GM23338 (cell line): ENCODE results near the gene SOX2. TPM values are rescaled to one million over a fixed set of nuclear protein-coding genes. Genes with fewer than 3 reads are reported as not detected.

Experiments
- ATAC-seq: fragments of 200-7000 bp; cut with Tn5 transposase; 3 replicates; pipeline ENCODE4 v1.9.1; 2020
- DNase-seq: peaks from one replicate; pipeline ENCODE4 v3.0.0-alpha.2; 2015; ENCODE audit warnings: low spot score
- H2AFZ ChIP-seq: fragments of 200-600 bp; sonication (generic); 2 replicates; pipeline ENCODE4 v1.8.0; 2016; ENCODE audit warnings: antibody characterized with exemption, mild to moderate bottlenecking, moderate library complexity
- H3F3A ChIP-seq: fragments of 200-600 bp; sonication (generic); replicated peaks from 2 replicates; pipeline ENCODE4 v1.8.0; 2017; ENCODE audit warnings: antibody characterized with exemption, mixed run types, low read depth
- H3K27ac ChIP-seq: fragments of 200-600 bp; sonication (generic); 2 replicates; pipeline ENCODE4 v1.6.1; 2016; ENCODE audit warnings: low read depth
- H3K27me3 ChIP-seq: fragments of 200-600 bp; sonication (generic); 2 replicates; pipeline ENCODE4 v1.8.0; 2016; ENCODE audit warnings: mild to moderate bottlenecking, mixed run types, moderate library complexity; ENCODE audit not compliant: insufficient read depth
- H3K36me3 ChIP-seq: fragments of 200-600 bp; sonication (generic); 2 replicates; pipeline ENCODE4 v1.8.0; 2016; ENCODE audit warnings: mild to moderate bottlenecking; ENCODE audit not compliant: insufficient read depth
- H3K4me1 ChIP-seq: fragments of 200-600 bp; sonication (generic); 2 replicates; pipeline ENCODE4 v1.8.0; 2016; ENCODE audit warnings: mild to moderate bottlenecking, moderate library complexity; ENCODE audit not compliant: insufficient read depth
- H3K4me2 ChIP-seq: fragments of 200-600 bp; sonication (generic); 2 replicates; pipeline ENCODE4 v1.7.1; 2017; ENCODE audit warnings: mixed run types
- H3K4me3 ChIP-seq: fragments of 200-600 bp; sonication (generic); 2 replicates; pipeline ENCODE4 v1.6.1; 2016; ENCODE audit warnings: mixed run types
- H3K79me2 ChIP-seq: fragments of 200-600 bp; sonication (generic); replicated peaks from 2 replicates; pipeline ENCODE4 v1.8.0; 2017; ENCODE audit warnings: mild to moderate bottlenecking; ENCODE audit not compliant: insufficient read depth
- H3K9me2 ChIP-seq: fragments of 200-600 bp; sonication (generic); 2 replicates; pipeline ENCODE4 v1.8.0; 2017; ENCODE audit not compliant: insufficient read depth
- H4K20me1 ChIP-seq: fragments of 200-600 bp; sonication (generic); replicated peaks from 2 replicates; pipeline ENCODE4 v1.8.0; 2017; ENCODE audit warnings: mild to moderate bottlenecking; ENCODE audit not compliant: insufficient read depth
- H3K27ac Mint-ChIP-seq: 2 replicates; pipeline ENCODE4 v1.8.0; 2020; ENCODE audit warnings: inconsistent platforms, mild to moderate bottlenecking, moderate library complexity, mixed read lengths
- H3K27me3 Mint-ChIP-seq: 3 replicates; pipeline ENCODE4 v1.8.0; 2022; ENCODE audit warnings: low read depth, mild to moderate bottlenecking, moderate library complexity, mixed read lengths, inconsistent platforms; ENCODE audit not compliant: insufficient read depth, poor library complexity
- H3K36me3 Mint-ChIP-seq: 3 replicates; pipeline ENCODE4 v1.8.0; 2021; ENCODE audit warnings: low read depth, mild to moderate bottlenecking, inconsistent platforms, moderate library complexity, mixed read lengths
- H3K4me1 Mint-ChIP-seq: 3 replicates; pipeline ENCODE4 v1.8.0; 2020; ENCODE audit warnings: mild to moderate bottlenecking, inconsistent platforms, mixed read lengths
- H3K4me3 Mint-ChIP-seq: 3 replicates; pipeline ENCODE4 v1.8.0; 2021; ENCODE audit warnings: moderate library complexity, mild to moderate bottlenecking, inconsistent platforms, mixed read lengths
- H3K9me3 Mint-ChIP-seq: 3 replicates; pipeline ENCODE4 v1.8.0; 2020; ENCODE audit warnings: moderate library complexity, mild to moderate bottlenecking, inconsistent platforms, mixed read lengths
- CREB1 ChIP-seq: fragments of 250-450 bp; sonication (Bioruptor Pico); IDR thresholded peaks from 2 replicates; pipeline ENCODE4 v1.5.0; 2020; ENCODE audit warnings: low read depth, mild to moderate bottlenecking, moderate library complexity
- CTCF ChIP-seq, 2 experiments: fragments of 200-600 bp in 1 of 2; sonication (generic) in 1 of 2; conservative IDR thresholded peaks; 2 replicates each; pipeline versions ENCODE4 v1.5.1 to v1.6.1; 2016 to 2017; ENCODE audit warnings: antibody characterized with exemption in 2 of 2, low read depth in 2 of 2, mild to moderate bottlenecking in 2 of 2, moderate library complexity in 1 of 2
- ETS1 ChIP-seq: IDR thresholded peaks from 2 replicates; pipeline ENCODE4 v1.6.1; 2016; ENCODE audit warnings: antibody characterized with exemption
- EZH2 ChIP-seq: fragments of 200-600 bp; sonication (generic); IDR thresholded peaks from one replicate; pipeline ENCODE4 v1.8.0; 2017; ENCODE audit warnings: antibody characterized with exemption, mild to moderate bottlenecking, low read depth; ENCODE audit not compliant: unreplicated experiment
- EZH2phosphoT487 ChIP-seq: fragments of 200-600 bp; sonication (generic); IDR thresholded peaks from one replicate; pipeline ENCODE4 v1.8.1; 2018; ENCODE audit warnings: antibody characterized with exemption; ENCODE audit not compliant: unreplicated experiment
- JUNB ChIP-seq: IDR thresholded peaks from one replicate; pipeline ENCODE4 v1.6.1; 2016; ENCODE audit warnings: antibody characterized with exemption; ENCODE audit not compliant: unreplicated experiment
- NANOG ChIP-seq: IDR thresholded peaks from 2 replicates; pipeline ENCODE4 v1.6.1; 2016; ENCODE audit warnings: antibody characterized with exemption, borderline replicate concordance
- POLR2AphosphoS5 ChIP-seq: IDR thresholded peaks from 2 replicates; pipeline ENCODE4 v1.6.1; 2016; ENCODE audit warnings: antibody characterized with exemption, low read depth
- STAT1 ChIP-seq: IDR thresholded peaks from one replicate; pipeline ENCODE4 v1.6.1; 2016; ENCODE audit warnings: antibody characterized with exemption; ENCODE audit not compliant: unreplicated experiment
- ZNF114 ChIP-seq: fragments of 250-450 bp; sonication (Bioruptor Pico); IDR thresholded peaks from 2 replicates; pipeline ENCODE4 v1.5.0; 2020; ENCODE audit warnings: mild to moderate bottlenecking, moderate library complexity
- ZNF331 ChIP-seq: fragments of 250-450 bp; sonication (Bioruptor Pico); IDR thresholded peaks from 2 replicates; pipeline ENCODE4 v1.5.0; 2020; ENCODE audit warnings: low read depth, mild to moderate bottlenecking, moderate library complexity
- ZNF462 ChIP-seq: fragments of 250-450 bp; sonication (Bioruptor Pico); IDR thresholded peaks from 2 replicates; pipeline ENCODE4 v1.5.0; 2020; ENCODE audit warnings: mild to moderate bottlenecking, moderate library complexity
- polyA plus RNA-seq: library from polyadenylated mRNA; unstranded; fragments of >200 nt; fragmentation: Nextera tagmentation; extraction: Ambion mirVana; gene quantifications from 2 replicates; pipeline ENCODE4 v1.2.1, GENCODE V29; 2016
- total RNA-seq: library from RNA; depleted of rRNA; stranded (reverse); fragments of >200 nt; shearing (Covaris generic); gene quantifications from 2 replicates; pipeline ENCODE4 v1.2.3, GENCODE V29; 2014
- TF ChIP-seq, protein P1 (sequence below): IDR thresholded peaks from one replicate; pipeline ENCODE4 v1.6.1; 2018; ENCODE audit warnings: antibody characterized with exemption; ENCODE audit not compliant: unreplicated experiment

Gene SOX2
- total and polyA plus RNA-seq, 2 experiments from 2014 or later = 105 to 228 TPM

GRCh38 chr3:181701096-181701495 lies 10.6 kb upstream of the SOX2 start:
- Histone ChIP-seq H3K9me2 (no peaks in the 10 kb centered on the region), H4K20me1 (no peaks in the 10 kb centered on the region), H3K4me1 (peaks cover 69% of the 10 kb centered on the region), H3K79me2 (no peaks in the 10 kb centered on the region), H3K27ac (no peak overlapping the region), H2AFZ (no peak overlapping the region), H3K4me3 (peak overlapping the region; percentile 49), H3K27me3 (peaks cover 76% of the 10 kb centered on the region), H3K4me2 (peak overlapping the region; percentile 76), H3F3A (no peaks in the 10 kb centered on the region), H3K36me3 (no peaks in the 10 kb centered on the region)
- no peaks in the 10 kb centered on the region for H3K9me3 Mint-ChIP-seq
- DNase-seq (peak; percentile 13), ATAC-seq (no peak)
- H3K27me3 Mint-ChIP-seq = peaks cover 71% of the 10 kb centered on the region
- no peak for TF ChIP-seq ZNF114
- TF ChIP-seq, protein P1, sequence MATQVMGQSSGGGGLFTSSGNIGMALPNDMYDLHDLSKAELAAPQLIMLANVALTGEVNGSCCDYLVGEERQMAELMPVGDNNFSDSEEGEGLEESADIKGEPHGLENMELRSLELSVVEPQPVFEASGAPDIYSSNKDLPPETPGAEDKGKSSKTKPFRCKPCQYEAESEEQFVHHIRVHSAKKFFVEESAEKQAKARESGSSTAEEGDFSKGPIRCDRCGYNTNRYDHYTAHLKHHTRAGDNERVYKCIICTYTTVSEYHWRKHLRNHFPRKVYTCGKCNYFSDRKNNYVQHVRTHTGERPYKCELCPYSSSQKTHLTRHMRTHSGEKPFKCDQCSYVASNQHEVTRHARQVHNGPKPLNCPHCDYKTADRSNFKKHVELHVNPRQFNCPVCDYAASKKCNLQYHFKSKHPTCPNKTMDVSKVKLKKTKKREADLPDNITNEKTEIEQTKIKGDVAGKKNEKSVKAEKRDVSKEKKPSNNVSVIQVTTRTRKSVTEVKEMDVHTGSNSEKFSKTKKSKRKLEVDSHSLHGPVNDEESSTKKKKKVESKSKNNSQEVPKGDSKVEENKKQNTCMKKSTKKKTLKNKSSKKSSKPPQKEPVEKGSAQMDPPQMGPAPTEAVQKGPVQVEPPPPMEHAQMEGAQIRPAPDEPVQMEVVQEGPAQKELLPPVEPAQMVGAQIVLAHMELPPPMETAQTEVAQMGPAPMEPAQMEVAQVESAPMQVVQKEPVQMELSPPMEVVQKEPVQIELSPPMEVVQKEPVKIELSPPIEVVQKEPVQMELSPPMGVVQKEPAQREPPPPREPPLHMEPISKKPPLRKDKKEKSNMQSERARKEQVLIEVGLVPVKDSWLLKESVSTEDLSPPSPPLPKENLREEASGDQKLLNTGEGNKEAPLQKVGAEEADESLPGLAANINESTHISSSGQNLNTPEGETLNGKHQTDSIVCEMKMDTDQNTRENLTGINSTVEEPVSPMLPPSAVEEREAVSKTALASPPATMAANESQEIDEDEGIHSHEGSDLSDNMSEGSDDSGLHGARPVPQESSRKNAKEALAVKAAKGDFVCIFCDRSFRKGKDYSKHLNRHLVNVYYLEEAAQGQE = no peak
- no peak for TF ChIP-seq EZH2phosphoT487
- TF ChIP-seq NANOG = no peak
- no peak for TF ChIP-seq CTCF (conservative IDR thresholded peaks at IDR 0.05; ENCODE audit: low read depth in 2 of 2)
- TF ChIP-seq JUNB = no peak
- TF ChIP-seq ZNF331 (CRISPR knock-in tag) = no peak
- no peak for TF ChIP-seq POLR2AphosphoS5
- TF ChIP-seq ETS1 = no peak
- TF ChIP-seq STAT1 = no peak
- no peak for TF ChIP-seq CREB1 (CRISPR knock-in tag)
- TF ChIP-seq EZH2 = no peak
- no peak for TF ChIP-seq ZNF462 (CRISPR knock-in tag)
- H3K4me1 Mint-ChIP-seq = peaks cover 81% of the 10 kb centered on the region
- no peaks in the 10 kb centered on the region for H3K36me3 Mint-ChIP-seq
- no peak overlapping the region for H3K27ac Mint-ChIP-seq
- H3K4me3 Mint-ChIP-seq = peak overlapping the region; percentile 63; the same call in 2 of the 3 replicates
